H1 (cell line): Measurements from ENCODE around the gene TOR4A.

ENCODE experiments used
- CEBPB ChIP-seq: IDR thresholded peaks from 2 replicates; pipeline ENCODE4 v1.6.1; 2012; ENCODE audit warnings: low read depth, low read length
- CHD2 ChIP-seq: IDR thresholded peaks from 2 replicates; pipeline ENCODE4 v1.6.1; 2012; ENCODE audit warnings: low read length, improper control_type of control experiment
- CTCF ChIP-seq, 3 experiments: IDR thresholded peaks; 1 replicate in 2 of 3; 2 replicates in 1 of 3; pipeline versions ENCODE4 v1.5.1 to v1.6.1; 2011; ENCODE audit warnings: low read length in 3 of 3, mild to moderate bottlenecking in 3 of 3, inconsistent platforms in 2 of 3, low read depth in 1 of 3, moderate library complexity in 1 of 3; ENCODE audit not compliant: insufficient read depth in 1 of 3; ENCODE audit errors: control extremely low read depth in 1 of 3
- EP300 ChIP-seq, 2 experiments: IDR thresholded peaks; 1 replicate in 1 of 2; 2 replicates in 1 of 2; pipeline ENCODE4 v1.6.1; 2011 to 2012; ENCODE audit warnings: low read depth in 2 of 2, low read length in 2 of 2, mild to moderate bottlenecking in 2 of 2, borderline replicate concordance in 1 of 2, inconsistent platforms in 1 of 2, moderate library complexity in 1 of 2
- EZH2 ChIP-seq: fragments of 200-600 bp; sonication (generic); IDR thresholded peaks from 2 replicates; pipeline ENCODE4 v1.7.1; 2012; ENCODE audit warnings: low read depth, mild to moderate bottlenecking, moderate library complexity, low read length, inconsistent platforms; ENCODE audit not compliant: severe bottlenecking
- KDM5A ChIP-seq: fragments of 200-600 bp; IDR thresholded peaks from 2 replicates; pipeline ENCODE4 v1.7.1; 2012; ENCODE audit warnings: mild to moderate bottlenecking, low read length, inconsistent platforms, mixed read lengths
- MAFK ChIP-seq: IDR thresholded peaks from 2 replicates; pipeline ENCODE4 v1.6.1; 2012; ENCODE audit warnings: low read depth, mild to moderate bottlenecking, improper control_type of control experiment, low read length
- POLR2A ChIP-seq, 2 experiments: IDR thresholded peaks; 1 replicate in 1 of 2; 2 replicates in 1 of 2; pipeline ENCODE4 v1.6.1; 2011; ENCODE audit warnings: low read depth in 2 of 2, low read length in 2 of 2, mild to moderate bottlenecking in 2 of 2; ENCODE audit errors: control extremely low read depth in 1 of 2
- POLR2AphosphoS5 ChIP-seq: IDR thresholded peaks from 2 replicates; pipeline ENCODE4 v1.6.1; 2011; ENCODE audit warnings: low read depth, low read length
- POU5F1 ChIP-seq: IDR thresholded peaks from 2 replicates; pipeline ENCODE4 v1.6.1; 2011; ENCODE audit warnings: low read depth, mild to moderate bottlenecking, low read length, moderate library complexity
- TF ChIP-seq, protein P1 (sequence below): IDR thresholded peaks from 2 replicates; pipeline ENCODE4 v1.6.1; 2011; ENCODE audit warnings: low read length, improper control_type of control experiment

- no peak for TF ChIP-seq EP300 (IDR thresholded peaks at IDR 0.05; ENCODE audit: borderline replicate concordance in 1 of 2, low read depth in 2 of 2, low read length in 2 of 2)
- TF ChIP-seq POLR2AphosphoS5: no peak
- no peak for TF ChIP-seq CTCF (IDR thresholded peaks at IDR 0.05; ENCODE audit: control extremely low read depth in 1 of 3, insufficient read depth in 1 of 3, low read depth in 1 of 3, low read length in 3 of 3)
- no peak for TF ChIP-seq KDM5A
- TF ChIP-seq CEBPB: no peak
- no peak for TF ChIP-seq CHD2
- no peak for TF ChIP-seq EZH2
- no peak for TF ChIP-seq MAFK
- TF ChIP-seq POU5F1: no peak
- TF ChIP-seq POLR2A (IDR thresholded peaks at IDR 0.05; ENCODE audit: control extremely low read depth in 1 of 2, low read depth in 2 of 2, low read length in 2 of 2): no peak
- TF ChIP-seq, protein P1, sequence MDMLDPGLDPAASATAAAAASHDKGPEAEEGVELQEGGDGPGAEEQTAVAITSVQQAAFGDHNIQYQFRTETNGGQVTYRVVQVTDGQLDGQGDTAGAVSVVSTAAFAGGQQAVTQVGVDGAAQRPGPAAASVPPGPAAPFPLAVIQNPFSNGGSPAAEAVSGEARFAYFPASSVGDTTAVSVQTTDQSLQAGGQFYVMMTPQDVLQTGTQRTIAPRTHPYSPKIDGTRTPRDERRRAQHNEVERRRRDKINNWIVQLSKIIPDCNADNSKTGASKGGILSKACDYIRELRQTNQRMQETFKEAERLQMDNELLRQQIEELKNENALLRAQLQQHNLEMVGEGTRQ: no peak
Observed at GRCh38 chr9:137313326-137313936, 35.9 kb downstream of the TOR4A start.
